Neural cell (in vitro differentiated cells): ENCODE results near the gene LRIT3. TPM values are rescaled to one million over a fixed set of nuclear protein-coding genes. Genes with fewer than 3 reads are reported as not detected.

ENCODE experiments used
- H2AFZ ChIP-seq: fragments of 200-600, 300-800 bp; sonication (generic), shearing (Covaris generic); 2 replicates; pipeline ENCODE4 v1.6.0; 2014; ENCODE audit warnings: low read depth, mild to moderate bottlenecking, antibody characterized with exemption, low read length, moderate library complexity
- H3F3A ChIP-seq: fragments of 200-600 bp; shearing (Covaris generic); 2 replicates; pipeline ENCODE4 v1.6.1; 2016; ENCODE audit warnings: mild to moderate bottlenecking, moderate library complexity, mixed read lengths, antibody characterized with exemption, low read length; ENCODE audit not compliant: insufficient read depth, poor library complexity, severe bottlenecking
- H3K27ac ChIP-seq: fragments of 200-600, 300-800 bp; sonication (generic), shearing (Covaris generic); 2 replicates; pipeline ENCODE4 v1.5.1; 2014; ENCODE audit warnings: mild to moderate bottlenecking, low read length, moderate library complexity
- H3K27me3 ChIP-seq: fragments of 300-800, 200-600 bp; sonication (generic), shearing (Covaris generic); 2 replicates; pipeline ENCODE4 v1.6.0; 2014; ENCODE audit warnings: mild to moderate bottlenecking, low read depth, low read length, moderate library complexity; ENCODE audit not compliant: insufficient read depth
- H3K36me3 ChIP-seq: fragments of 300-800, 200-600 bp; sonication (generic), shearing (Covaris generic); 2 replicates; pipeline ENCODE4 v1.5.1; 2014; ENCODE audit warnings: mild to moderate bottlenecking, antibody characterized with exemption, low read length, moderate library complexity; ENCODE audit not compliant: insufficient read depth
- H3K4me2 ChIP-seq: fragments of 300-800, 200-600 bp; sonication (generic), shearing (Covaris generic); 2 replicates; pipeline ENCODE4 v1.6.0; 2014; ENCODE audit warnings: mild to moderate bottlenecking, low read length
- H3K4me3 ChIP-seq: fragments of 300-800, 200-600 bp; sonication (generic), shearing (Covaris generic); 2 replicates; pipeline ENCODE4 v1.5.1; 2014; ENCODE audit warnings: mild to moderate bottlenecking, low read length, moderate library complexity
- H3K79me2 ChIP-seq: fragments of 200-600 bp; shearing (Covaris generic); replicated peaks from 2 replicates; pipeline ENCODE4 v1.6.0; 2014; ENCODE audit warnings: mild to moderate bottlenecking, low read length, moderate library complexity; ENCODE audit not compliant: insufficient read depth
- H3K9ac ChIP-seq: fragments of 300-800, 200-600 bp; sonication (generic), shearing (Covaris generic); 2 replicates; pipeline ENCODE4 v1.6.1; 2016; ENCODE audit warnings: mild to moderate bottlenecking, low read length, mixed read lengths
- H3K9me2 ChIP-seq: fragments of 200-600 bp; shearing (Covaris generic); 2 replicates; pipeline ENCODE4 v1.6.1; 2016; ENCODE audit warnings: mild to moderate bottlenecking, low read length, mixed read lengths; ENCODE audit not compliant: insufficient read depth
- H3K9me3 ChIP-seq: fragments of 200-600, 300-800 bp; sonication (generic), shearing (Covaris generic); 2 replicates; pipeline ENCODE4 v1.6.1; 2016; ENCODE audit warnings: mild to moderate bottlenecking, mixed run types, low read length, moderate library complexity, mixed read lengths
- H4K20me1 ChIP-seq: fragments of 200-600 bp; shearing (Covaris generic); 2 replicates; pipeline ENCODE4 v1.6.1; 2016; ENCODE audit warnings: mild to moderate bottlenecking, mixed run types; ENCODE audit not compliant: insufficient read depth
- EP300 ChIP-seq: fragments of 450-650 bp; conservative IDR thresholded peaks from 2 replicates; pipeline ENCODE4 v1.6.1; 2014; ENCODE audit warnings: antibody characterized with exemption, mild to moderate bottlenecking, moderate library complexity; ENCODE audit not compliant: poor library complexity, severe bottlenecking
- EZH2 ChIP-seq: fragments of 200-600, 300-800 bp; shearing (Covaris generic), sonication (generic); IDR thresholded peaks from 2 replicates; pipeline ENCODE4 v1.6.1; 2014; ENCODE audit warnings: antibody characterized with exemption, low read length, borderline replicate concordance, mild to moderate bottlenecking; ENCODE audit not compliant: insufficient read depth, poor library complexity, severe bottlenecking
- MXI1 ChIP-seq: fragments of 450-650 bp; conservative IDR thresholded peaks from 2 replicates; pipeline ENCODE4 v1.6.1; 2014; ENCODE audit warnings: antibody characterized with exemption, mild to moderate bottlenecking; ENCODE audit not compliant: poor library complexity, severe bottlenecking
- POLR2AphosphoS5 ChIP-seq: IDR thresholded peaks from 2 replicates; pipeline ENCODE4 v1.6.1; 2012
- RAD21 ChIP-seq: fragments of 450-650 bp; conservative IDR thresholded peaks from 2 replicates; pipeline ENCODE4 v1.6.1; 2014; ENCODE audit warnings: antibody characterized with exemption, mild to moderate bottlenecking, moderate library complexity
- SMC3 ChIP-seq: fragments of 450-650 bp; conservative IDR thresholded peaks from 2 replicates; pipeline ENCODE4 v1.6.1; 2014; ENCODE audit warnings: antibody characterized with exemption, mild to moderate bottlenecking, moderate library complexity; ENCODE audit not compliant: poor library complexity
- TAF1 ChIP-seq: IDR thresholded peaks from 2 replicates; pipeline ENCODE4 v1.6.1; 2012; ENCODE audit warnings: low read depth
- polyA plus RNA-seq: library from polyadenylated mRNA; depleted of rRNA; stranded (reverse); fragments of >200 nt; gene quantifications from 2 replicates; pipeline ENCODE4 v1.2.3, GENCODE V29; 2014
- TF ChIP-seq, protein P1 (sequence below): fragments of 450-650 bp; IDR thresholded peaks from 2 replicates; pipeline ENCODE4 v1.5.1; 2014; ENCODE audit warnings: antibody characterized with exemption, mild to moderate bottlenecking, moderate library complexity; ENCODE audit not compliant: poor library complexity, severe bottlenecking
- TF ChIP-seq, protein P2 (sequence below): IDR thresholded peaks from 2 replicates; pipeline ENCODE4 v1.6.1; 2012; ENCODE audit warnings: borderline replicate concordance

LRIT3 gene
- polyA plus RNA-seq, 1 donor from 2014 or later, result 0.33 TPM

DNA sequence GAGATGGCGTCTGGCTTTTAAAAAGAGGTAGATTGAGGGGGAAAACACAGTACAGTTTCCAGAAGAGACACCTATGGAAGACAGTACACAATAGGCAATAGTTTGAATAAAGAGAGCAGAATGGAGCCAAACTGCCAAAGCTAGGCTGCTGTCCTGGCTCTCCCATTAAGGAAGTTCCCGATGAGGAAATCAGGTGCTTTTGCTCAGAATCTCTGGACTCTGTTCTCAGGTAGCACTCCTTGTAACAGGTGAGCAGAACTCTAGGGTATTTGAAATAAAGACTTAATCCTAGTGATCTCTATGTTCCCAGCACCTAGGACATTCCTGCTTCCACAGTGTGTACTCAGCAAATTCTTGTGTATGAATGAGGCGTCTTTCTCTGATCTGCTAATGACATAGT, 66.4 kb downstream of the LRIT3 start:
- Histone ChIP-seq H4K20me1 (no peaks in the 10 kb centered on the region), H3K36me3 (no peaks in the 10 kb centered on the region), H3K4me2 (no peak overlapping the region), H3K9me2 (no peaks in the 10 kb centered on the region), H3K79me2 (no peaks in the 10 kb centered on the region), H3K9ac (no peak overlapping the region), H3K27ac (no peak overlapping the region), H3F3A (no peaks in the 10 kb centered on the region), H2AFZ (no peak overlapping the region), H3K4me3 (no peak overlapping the region), H3K9me3 (no peaks in the 10 kb centered on the region), H3K27me3 (no peaks in the 10 kb centered on the region)
- no peak for TF ChIP-seq MXI1

DNA sequence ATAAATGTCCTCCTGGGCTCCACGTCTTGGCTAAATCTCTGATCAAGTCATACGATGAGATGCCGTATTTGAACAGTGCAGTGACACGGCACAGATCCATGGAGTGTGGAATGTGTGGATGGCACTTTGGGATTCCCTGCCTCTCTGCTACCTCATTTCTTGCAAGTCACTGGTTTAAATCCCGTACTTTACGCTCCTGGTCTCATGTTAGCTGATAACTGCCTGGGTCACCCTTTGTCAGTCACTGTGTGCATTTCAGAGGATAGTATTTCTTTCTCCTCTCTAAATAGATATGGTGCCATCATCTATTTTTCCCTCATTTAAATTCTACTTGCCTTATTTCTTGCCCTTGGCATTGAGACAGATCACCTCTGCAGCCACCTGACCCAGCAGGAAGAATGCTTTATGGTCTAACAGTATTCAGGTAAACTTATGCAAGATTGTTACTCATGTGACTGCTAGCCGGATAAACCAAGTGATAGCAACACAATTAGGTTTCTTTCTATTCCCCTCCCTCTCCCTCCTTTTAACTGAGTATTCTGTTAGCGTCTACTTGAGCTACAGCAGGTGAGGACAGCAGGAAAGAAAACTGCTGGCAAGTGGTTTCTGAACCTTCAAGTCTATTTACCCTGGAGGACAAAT, 67.6 kb downstream of the LRIT3 start:
- Histone ChIP-seq H3K27me3 (no peaks in the 10 kb centered on the region), H3K27ac (no peak overlapping the region), H2AFZ (no peak overlapping the region), H3K36me3 (no peaks in the 10 kb centered on the region), H3K4me3 (no peak overlapping the region), H3K9ac (no peak overlapping the region), H3K9me2 (no peaks in the 10 kb centered on the region), H4K20me1 (no peaks in the 10 kb centered on the region), H3K9me3 (no peaks in the 10 kb centered on the region), H3F3A (no peaks in the 10 kb centered on the region), H3K4me2 (no peak overlapping the region), H3K79me2 (no peaks in the 10 kb centered on the region)
- TF ChIP-seq RAD21 (no peak), EP300 (no peak), TAF1 (no peak), POLR2AphosphoS5 (no peak), EZH2 (no peak), MXI1 (no peak), SMC3 (no peak)
- TF ChIP-seq, protein P1, sequence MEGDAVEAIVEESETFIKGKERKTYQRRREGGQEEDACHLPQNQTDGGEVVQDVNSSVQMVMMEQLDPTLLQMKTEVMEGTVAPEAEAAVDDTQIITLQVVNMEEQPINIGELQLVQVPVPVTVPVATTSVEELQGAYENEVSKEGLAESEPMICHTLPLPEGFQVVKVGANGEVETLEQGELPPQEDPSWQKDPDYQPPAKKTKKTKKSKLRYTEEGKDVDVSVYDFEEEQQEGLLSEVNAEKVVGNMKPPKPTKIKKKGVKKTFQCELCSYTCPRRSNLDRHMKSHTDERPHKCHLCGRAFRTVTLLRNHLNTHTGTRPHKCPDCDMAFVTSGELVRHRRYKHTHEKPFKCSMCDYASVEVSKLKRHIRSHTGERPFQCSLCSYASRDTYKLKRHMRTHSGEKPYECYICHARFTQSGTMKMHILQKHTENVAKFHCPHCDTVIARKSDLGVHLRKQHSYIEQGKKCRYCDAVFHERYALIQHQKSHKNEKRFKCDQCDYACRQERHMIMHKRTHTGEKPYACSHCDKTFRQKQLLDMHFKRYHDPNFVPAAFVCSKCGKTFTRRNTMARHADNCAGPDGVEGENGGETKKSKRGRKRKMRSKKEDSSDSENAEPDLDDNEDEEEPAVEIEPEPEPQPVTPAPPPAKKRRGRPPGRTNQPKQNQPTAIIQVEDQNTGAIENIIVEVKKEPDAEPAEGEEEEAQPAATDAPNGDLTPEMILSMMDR, result no peak
- TF ChIP-seq, protein P2, sequence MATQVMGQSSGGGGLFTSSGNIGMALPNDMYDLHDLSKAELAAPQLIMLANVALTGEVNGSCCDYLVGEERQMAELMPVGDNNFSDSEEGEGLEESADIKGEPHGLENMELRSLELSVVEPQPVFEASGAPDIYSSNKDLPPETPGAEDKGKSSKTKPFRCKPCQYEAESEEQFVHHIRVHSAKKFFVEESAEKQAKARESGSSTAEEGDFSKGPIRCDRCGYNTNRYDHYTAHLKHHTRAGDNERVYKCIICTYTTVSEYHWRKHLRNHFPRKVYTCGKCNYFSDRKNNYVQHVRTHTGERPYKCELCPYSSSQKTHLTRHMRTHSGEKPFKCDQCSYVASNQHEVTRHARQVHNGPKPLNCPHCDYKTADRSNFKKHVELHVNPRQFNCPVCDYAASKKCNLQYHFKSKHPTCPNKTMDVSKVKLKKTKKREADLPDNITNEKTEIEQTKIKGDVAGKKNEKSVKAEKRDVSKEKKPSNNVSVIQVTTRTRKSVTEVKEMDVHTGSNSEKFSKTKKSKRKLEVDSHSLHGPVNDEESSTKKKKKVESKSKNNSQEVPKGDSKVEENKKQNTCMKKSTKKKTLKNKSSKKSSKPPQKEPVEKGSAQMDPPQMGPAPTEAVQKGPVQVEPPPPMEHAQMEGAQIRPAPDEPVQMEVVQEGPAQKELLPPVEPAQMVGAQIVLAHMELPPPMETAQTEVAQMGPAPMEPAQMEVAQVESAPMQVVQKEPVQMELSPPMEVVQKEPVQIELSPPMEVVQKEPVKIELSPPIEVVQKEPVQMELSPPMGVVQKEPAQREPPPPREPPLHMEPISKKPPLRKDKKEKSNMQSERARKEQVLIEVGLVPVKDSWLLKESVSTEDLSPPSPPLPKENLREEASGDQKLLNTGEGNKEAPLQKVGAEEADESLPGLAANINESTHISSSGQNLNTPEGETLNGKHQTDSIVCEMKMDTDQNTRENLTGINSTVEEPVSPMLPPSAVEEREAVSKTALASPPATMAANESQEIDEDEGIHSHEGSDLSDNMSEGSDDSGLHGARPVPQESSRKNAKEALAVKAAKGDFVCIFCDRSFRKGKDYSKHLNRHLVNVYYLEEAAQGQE, result no peak
